H9 (cell line): ENCODE data around the gene FAM162A. TPM values are rescaled to one million over a fixed set of nuclear protein-coding genes. Genes with fewer than 3 reads are reported as not detected.

Source experiments
- DNase-seq: peaks from one replicate; pipeline ENCODE4 v3.0.0-alpha.2; 2017
- H2AFZ ChIP-seq: one replicate; pipeline ENCODE4 v1.6.1; 2013; ENCODE audit warnings: mild to moderate bottlenecking, low read length, control low read depth, moderate library complexity
- H2AK5ac ChIP-seq: 2 replicates; pipeline ENCODE4 v1.6.1; 2013; ENCODE audit warnings: low read length, control low read depth, mixed read lengths; ENCODE audit not compliant: insufficient read length
- H2BK120ac ChIP-seq: one replicate; pipeline ENCODE4 v1.6.1; 2013; ENCODE audit warnings: low read depth, mild to moderate bottlenecking, low read length, control low read depth, inconsistent platforms; ENCODE audit not compliant: poor library complexity, severe bottlenecking
- H2BK12ac ChIP-seq: 2 replicates; pipeline ENCODE4 v1.6.1; 2013; ENCODE audit warnings: low read length, control low read depth, mixed read lengths, low read depth; ENCODE audit not compliant: insufficient read length
- H2BK15ac ChIP-seq: 2 replicates; pipeline ENCODE4 v1.6.1; 2013; ENCODE audit warnings: low read depth, low read length, control low read depth
- H2BK20ac ChIP-seq: one replicate; pipeline ENCODE4 v1.6.1; 2013; ENCODE audit warnings: low read depth, mild to moderate bottlenecking, low read length, control low read depth, inconsistent platforms; ENCODE audit not compliant: poor library complexity, severe bottlenecking
- H2BK5ac ChIP-seq: 2 replicates; pipeline ENCODE4 v1.6.1; 2013; ENCODE audit warnings: low read length, control low read depth, mixed read lengths; ENCODE audit not compliant: insufficient read length
- H3K14ac ChIP-seq: 2 replicates; pipeline ENCODE4 v1.6.1; 2013; ENCODE audit warnings: low read length, control low read depth; ENCODE audit not compliant: insufficient read depth
- H3K18ac ChIP-seq: 2 replicates; pipeline ENCODE4 v1.6.1; 2013; ENCODE audit warnings: low read depth, mild to moderate bottlenecking, mixed read lengths, low read length, control low read depth; ENCODE audit not compliant: insufficient read length
- H3K23ac ChIP-seq: 2 replicates; pipeline ENCODE4 v1.6.1; 2013; ENCODE audit warnings: low read length, control low read depth, mixed read lengths, low read depth; ENCODE audit not compliant: insufficient read length
- H3K23me2 ChIP-seq: 2 replicates; pipeline ENCODE4 v1.6.1; 2013; ENCODE audit warnings: low read depth, mild to moderate bottlenecking, mixed read lengths, low read length, control low read depth; ENCODE audit not compliant: insufficient read length, poor library complexity, severe bottlenecking
- H3K27ac ChIP-seq: 2 replicates; pipeline ENCODE4 v1.5.1; 2013; ENCODE audit warnings: low read length, control low read depth, mixed read lengths, low read depth; ENCODE audit not compliant: insufficient read length
- H3K27me3 ChIP-seq: 2 replicates; pipeline ENCODE4 v1.6.1; 2013; ENCODE audit warnings: low read length, control low read depth, inconsistent platforms; ENCODE audit not compliant: insufficient read depth
- H3K4ac ChIP-seq: 2 replicates; pipeline ENCODE4 v1.6.1; 2013; ENCODE audit warnings: low read depth, mild to moderate bottlenecking, control low read depth, inconsistent platforms, low read length, moderate library complexity
- H3K4me1 ChIP-seq: 2 replicates; pipeline ENCODE4 v1.6.1; 2013; ENCODE audit warnings: low read length, control low read depth, inconsistent platforms; ENCODE audit not compliant: insufficient read depth
- H3K4me2 ChIP-seq: 2 replicates; pipeline ENCODE4 v1.6.1; 2013; ENCODE audit warnings: low read length, control low read depth, mixed read lengths; ENCODE audit not compliant: insufficient read length, insufficient read depth
- H3K56ac ChIP-seq: 2 replicates; pipeline ENCODE4 v1.6.1; 2013; ENCODE audit warnings: low read depth, mild to moderate bottlenecking, mixed read lengths, low read length, control low read depth; ENCODE audit not compliant: insufficient read length
- H3K79me1 ChIP-seq: 2 replicates; pipeline ENCODE4 v1.6.1; 2013; ENCODE audit warnings: low read depth, mild to moderate bottlenecking, moderate library complexity, low read length, control low read depth, inconsistent platforms; ENCODE audit not compliant: insufficient read depth, poor library complexity, severe bottlenecking
- H3K79me2 ChIP-seq: 2 replicates; pipeline ENCODE4 v1.6.1; 2013; ENCODE audit warnings: low read length, control low read depth, inconsistent platforms; ENCODE audit not compliant: insufficient read depth
- H3K9ac ChIP-seq: 2 replicates; pipeline ENCODE4 v1.6.1; 2013; ENCODE audit warnings: low read length, control low read depth, mixed read lengths; ENCODE audit not compliant: insufficient read length; ENCODE audit errors: extremely low read depth
- H3K9me3 ChIP-seq: one replicate; pipeline ENCODE4 v1.6.1; 2013; ENCODE audit warnings: low read depth, low read length, inconsistent platforms; ENCODE audit not compliant: control insufficient read depth
- H3T11ph ChIP-seq: one replicate; pipeline ENCODE4 v1.6.1; 2013; ENCODE audit warnings: mild to moderate bottlenecking, low read length, control low read depth, inconsistent platforms
- H4K20me1 ChIP-seq: one replicate; pipeline ENCODE4 v1.6.1; 2013; ENCODE audit not compliant: control insufficient read depth, insufficient read length, insufficient read depth
- H4K5ac ChIP-seq: 2 replicates; pipeline ENCODE4 v1.6.1; 2013; ENCODE audit warnings: low read depth, mild to moderate bottlenecking, mixed read lengths, low read length, control low read depth; ENCODE audit not compliant: insufficient read length
- H4K8ac ChIP-seq: replicated peaks from 2 replicates; pipeline ENCODE4 v1.6.1; 2013; ENCODE audit warnings: low read length, control low read depth, mixed read lengths, low read depth; ENCODE audit not compliant: insufficient read length
- H4K91ac ChIP-seq: 2 replicates; pipeline ENCODE4 v1.6.1; 2013; ENCODE audit warnings: low read depth, mild to moderate bottlenecking, moderate library complexity, mixed read lengths, low read length, control low read depth; ENCODE audit not compliant: insufficient read length
- H3K27ac Mint-ChIP-seq, 3 experiments: 2 replicates in 2 of 3; 3 replicates in 1 of 3; pipeline ENCODE4 v1.8.0; 2020 to 2021; ENCODE audit warnings: mixed read lengths in 3 of 3, mild to moderate bottlenecking in 1 of 3, moderate library complexity in 1 of 3
- H3K27me3 Mint-ChIP-seq: 2 replicates; pipeline ENCODE4 v1.8.0; 2021; ENCODE audit warnings: low read depth, mild to moderate bottlenecking, moderate library complexity, mixed read lengths
- H3K36me3 Mint-ChIP-seq, 3 experiments: 2 replicates in 2 of 3; 3 replicates in 1 of 3; pipeline ENCODE4 v1.8.0; 2020 to 2021; ENCODE audit warnings: low read depth in 3 of 3, mixed read lengths in 3 of 3; ENCODE audit not compliant: insufficient read depth in 1 of 3
- H3K4me1 Mint-ChIP-seq, 2 experiments: 2 replicates each; pipeline ENCODE4 v1.8.0; 2020; ENCODE audit warnings: mixed read lengths in 2 of 2
- H3K4me3 Mint-ChIP-seq, 2 experiments: 2 replicates in 1 of 2; 3 replicates in 1 of 2; pipeline ENCODE4 v1.8.0; 2020 to 2021; ENCODE audit warnings: mild to moderate bottlenecking in 2 of 2, mixed read lengths in 2 of 2, moderate library complexity in 1 of 2
- H3K9me3 Mint-ChIP-seq, 2 experiments: 2 replicates in 1 of 2; 3 replicates in 1 of 2; pipeline ENCODE4 v1.8.0; 2020; ENCODE audit warnings: mild to moderate bottlenecking in 2 of 2, mixed read lengths in 2 of 2, moderate library complexity in 1 of 2
- CTCF ChIP-seq: fragments of 200-600 bp; sonication (generic); conservative IDR thresholded peaks from 3 replicates; pipeline ENCODE4 v1.8.0; 2021; ENCODE audit warnings: antibody characterized with exemption, mild to moderate bottlenecking
- WGBS: extraction: QIAGEN DNeasy Blood & Tissue Kit; methylation state at CpG from one replicate; pipeline ENCODE4 v1.1.7; 2013; ENCODE audit warnings: missing lambda C conversion rate, low lambda C conversion rate, mixed read lengths; ENCODE audit not compliant: insufficient read length; ENCODE audit errors: extremely low coverage; 5-methylcytosine and 5-hydroxymethylcytosine counted together
- total RNA-seq: library from RNA; stranded (reverse); gene quantifications from 2 replicates; pipeline ENCODE4 v1.2.1, GENCODE V29; 2021

Gene FAM162A
- total RNA-seq, 1 experiment from 2014 or later: 78.5 TPM

GRCh38 chr3:122410639-122411038, 26.7 kb downstream of the FAM162A start:
- Histone ChIP-seq H2AK5ac (no peak overlapping the region), H4K8ac (no peak overlapping the region), H3K23ac (no peak overlapping the region), H2BK120ac (no peak overlapping the region), H4K5ac (no peak overlapping the region), H3K9ac (no peak overlapping the region), H2BK12ac (no peak overlapping the region), H3K14ac (no peak overlapping the region), H3K4me2 (no peak overlapping the region), H2BK15ac (no peak overlapping the region), H3K18ac (no peak overlapping the region), H4K91ac (no peak overlapping the region), H3T11ph (no peak overlapping the region), H2BK20ac (no peak overlapping the region), H2BK5ac (no peak overlapping the region), H3K79me2 (no peaks in the 10 kb centered on the region), H4K20me1 (no peaks in the 10 kb centered on the region), H3K27me3 (no peaks in the 10 kb centered on the region), H3K56ac (no peak overlapping the region), H3K79me1 (no peaks in the 10 kb centered on the region), H2AFZ (no peak overlapping the region), H3K4ac (no peak overlapping the region), H3K4me1 (no peaks in the 10 kb centered on the region), H3K9me3 (no peaks in the 10 kb centered on the region), H3K23me2 (peaks cover 6% of the 10 kb centered on the region), H3K27ac (no peak overlapping the region)
- WGBS: no CpG with 5 or more reads among the region's 6 CpGs
- Mint-ChIP-seq H3K9me3 (no peaks in the 10 kb centered on the region), H3K4me1 (peaks cover 10 to 13% of the 10 kb centered on the region in 2 experiments), H3K36me3 (peaks cover 8 to 49% (median 37%) of the 10 kb centered on the region in 3 experiments; a peak in 6 of 7 replicates), H3K27ac (no peak overlapping the region), H3K4me3 (no peak overlapping the region), H3K27me3 (no peaks in the 10 kb centered on the region)
- TF ChIP-seq CTCF: no peak
- DNase-seq: no peak
